Smooth muscle cell (in vitro differentiated cells): ENCODE results near the gene JUNB. TPM values are rescaled to one million over a fixed set of nuclear protein-coding genes. Genes with fewer than 3 reads are reported as not detected.

ENCODE experiments used
- DNase-seq: peaks from one replicate; lab custom pipeline; 2025; ENCODE audit not compliant: unreplicated experiment; lab: John Stamatoyannopoulos, UW
- H2AFZ ChIP-seq: fragments of 200-600 bp; sonication (generic); 2 replicates; pipeline ENCODE4 v1.6.0; 2016; ENCODE audit warnings: antibody characterized with exemption, low read depth, mild to moderate bottlenecking
- H3F3A ChIP-seq: fragments of 200-600 bp; sonication (generic); 2 replicates; pipeline ENCODE4 v1.6.0; 2017; ENCODE audit warnings: antibody characterized with exemption, low read depth
- H3K27ac ChIP-seq: fragments of 200-600 bp; sonication (generic); 2 replicates; pipeline ENCODE4 v1.5.1; 2016; ENCODE audit warnings: low read depth, mild to moderate bottlenecking
- H3K27me3 ChIP-seq: fragments of 200-600 bp; sonication (generic); 2 replicates; pipeline ENCODE4 v1.6.1; 2016; ENCODE audit warnings: low read depth, mild to moderate bottlenecking
- H3K36me3 ChIP-seq: fragments of 200-600 bp; sonication (generic); 2 replicates; pipeline ENCODE4 v1.5.1; 2016; ENCODE audit warnings: low read depth
- H3K4me1 ChIP-seq: fragments of 200-600 bp; sonication (generic); 2 replicates; pipeline ENCODE4 v1.5.1; 2016; ENCODE audit warnings: low read depth
- H3K4me2 ChIP-seq: fragments of 200-600 bp; sonication (generic); 2 replicates; pipeline ENCODE4 v1.6.0; 2016; ENCODE audit warnings: mild to moderate bottlenecking
- H3K4me3 ChIP-seq: fragments of 200-600 bp; sonication (generic); 2 replicates; pipeline ENCODE4 v1.5.1; 2016; ENCODE audit warnings: mild to moderate bottlenecking
- H3K79me2 ChIP-seq: fragments of 200-600 bp; sonication (generic); 2 replicates; pipeline ENCODE4 v1.6.0; 2016; ENCODE audit warnings: low read depth, mild to moderate bottlenecking
- H3K9ac ChIP-seq: fragments of 200-600 bp; sonication (generic); 2 replicates; pipeline ENCODE4 v1.6.0; 2016; ENCODE audit warnings: low read depth
- H3K9me3 ChIP-seq: fragments of 200-600 bp; sonication (generic); replicated peaks from 2 replicates; pipeline ENCODE4 v1.5.1; 2016; ENCODE audit warnings: low read depth
- H4K20me1 ChIP-seq: fragments of 200-600 bp; sonication (generic); 2 replicates; pipeline ENCODE4 v1.6.0; 2016; ENCODE audit warnings: low read depth
- CTCF ChIP-seq: fragments of 200-600 bp; sonication (generic); IDR thresholded peaks from 2 replicates; pipeline ENCODE4 v1.5.1; 2017; ENCODE audit warnings: borderline replicate concordance, mild to moderate bottlenecking, antibody characterized with exemption; ENCODE audit not compliant: insufficient read depth, poor library complexity, severe bottlenecking
- WGBS: methylation state at CpG from one replicate; pipeline ENCODE4 v1.1.7; 2016; ENCODE audit warnings: low lambda C conversion rate; 5-methylcytosine and 5-hydroxymethylcytosine counted together
- polyA plus RNA-seq: library from polyadenylated mRNA; unstranded; fragments of >200 nt; fragmentation: Nextera tagmentation; extraction: Ambion mirVana; gene quantifications from 2 replicates; pipeline ENCODE4 v1.2.1, GENCODE V29; 2016
- total RNA-seq: library from RNA; depleted of rRNA; stranded (reverse); fragments of >200 nt; gene quantifications from 2 replicates; pipeline ENCODE4 v1.2.3, GENCODE V29; 2014

JUNB gene
- total and polyA plus RNA-seq, 2 experiments from 2014 or later = 687 to 1,575 TPM

GRCh38 chr19:12774588-12775555, 16.4 kb upstream of the JUNB start, which contains the start of gene HOOK2:
TSS of gene HOOK2 (minus strand) at chr19:12775552. CDS start at chr19:12775449, 103 bp downstream.
- DNase-seq = no peak
- 20% methylated on average over 40 of the region's 58 CpGs for WGBS
- Histone ChIP-seq H3K36me3 (no peaks in the 10 kb centered on the region), H4K20me1 (no peaks in the 10 kb centered on the region), H3K27ac (peak within 1 kb of the TSS; percentile 51), H3K9me3 (no peaks in the 10 kb centered on the region), H3K4me3 (peak within 1 kb of the TSS; percentile 66), H3K4me1 (peaks cover 19% of the 10 kb centered on the region), H3K27me3 (no peaks in the 10 kb centered on the region), H3K4me2 (peak within 1 kb of the TSS; percentile 94), H2AFZ (peak within 1 kb of the TSS; percentile 39), H3K79me2 (peaks cover 6% of the 10 kb centered on the region), H3K9ac (peak within 1 kb of the TSS; percentile 70), H3F3A (peaks cover 34% of the 10 kb centered on the region)
- no peak for TF ChIP-seq CTCF

GRCh38 chr19:12777217-12778016, 13.9 kb upstream of the JUNB start:
- Histone ChIP-seq H3K79me2 (peaks cover 6% of the 10 kb centered on the region), H3K27ac (peak overlapping the region; percentile 93), H3K9me3 (no peaks in the 10 kb centered on the region), H3K36me3 (no peaks in the 10 kb centered on the region), H3K4me3 (peak overlapping the region; percentile 61), H3K4me1 (peaks cover 19% of the 10 kb centered on the region), H3K9ac (peak overlapping the region; percentile 58), H3K4me2 (peak overlapping the region; percentile 89), H4K20me1 (no peaks in the 10 kb centered on the region), H3F3A (peaks cover 40% of the 10 kb centered on the region), H3K27me3 (no peaks in the 10 kb centered on the region), H2AFZ (peak overlapping the region; percentile 62)
- DNase-seq = peak; percentile 67
- peak; percentile 95 for TF ChIP-seq CTCF
- 15% methylated on average over 41 of the region's 43 CpGs for WGBS

GRCh38 chr19:12778017-12778904, 13.0 kb upstream of the JUNB start:
- DNase-seq = no peak
- H3K4me2 ChIP-seq = peak overlapping the region; percentile 89

More at GRCh38 chr19:12778017-12778904, 13.0 kb upstream of the JUNB start:
- H3F3A ChIP-seq = peaks cover 41% of the 10 kb centered on the region
- H3K4me1 ChIP-seq = peaks cover 23% of the 10 kb centered on the region
- peak overlapping the region; percentile 61 for H3K4me3 ChIP-seq
- peak overlapping the region; percentile 93 for H3K27ac ChIP-seq
- peak overlapping the region; percentile 67 for H3K9ac ChIP-seq
- H3K36me3 ChIP-seq = no peaks in the 10 kb centered on the region
- WGBS = 3% methylated on average over 40 of the region's 44 CpGs
- H3K27me3 ChIP-seq = no peaks in the 10 kb centered on the region
- H3K79me2 ChIP-seq = peaks cover 6% of the 10 kb centered on the region
- H2AFZ ChIP-seq = no peak overlapping the region
- H4K20me1 ChIP-seq = no peaks in the 10 kb centered on the region
- H3K9me3 ChIP-seq = no peaks in the 10 kb centered on the region
- TF ChIP-seq CTCF = no peak
